ENCODE measurements around the gene UCP1.
"Not testable (repeated sequence)": the region's sequence is repeated elsewhere in the genome, so short reads cannot be mapped to it uniquely, and the experiment has no call there.

UCP1 gene

GRCh38 chr4:140529434-140529833 lies 39.3 kb downstream of the UCP1 start:
- no peak for DNase-seq

GRCh38 chr4:140523857-140524742 lies 44.7 kb downstream of the UCP1 start, which contains the start of gene ELMOD2:
Gene ELMOD2, plus strand, starts transcription at chr4:140524168. Its CDS starts 1,261 bp downstream, at chr4:140525429.
- DNase-seq = peak; percentile 99

- DNase-seq = no peak
Measured at GRCh38 chr4:140523370-140523856, 45.3 kb downstream of the UCP1 start.

GRCh38 chr4:140515423-140515822 lies 53.3 kb downstream of the UCP1 start:
- DNase-seq = no peak

- DNase-seq = not testable (repeated sequence)
Measured at GRCh38 chr4:140513765-140514164, 55.0 kb downstream of the UCP1 start.
